H1 (cell line): Measurements from ENCODE around the gene CA10. TPM values are rescaled to one million over a fixed set of nuclear protein-coding genes. Genes with fewer than 3 reads are reported as not detected.
A peak's percentile ranks its signal among the peaks of the same experiment; 100 is the strongest.

ENCODE experiments used
- CTCF ChIA-PET: fragments of 300-600 bp; sonication (Branson Sonifier 250); formaldehyde crosslinking; loops from one replicate; lab custom pipeline; 2021; ENCODE audit not compliant: partially characterized antibody; lab: Charles Lee
- POLR2A ChIA-PET: fragments of 300-600 bp; sonication (Branson Sonifier 250); formaldehyde crosslinking; loops from one replicate; lab custom pipeline; 2021; ENCODE audit warnings: inconsistent platforms; ENCODE audit not compliant: partially characterized antibody; lab: Charles Lee
- DNase-seq, 2 experiments: peaks; one replicate each; pipeline versions ENCODE4 v3.0.0 to v3.0.0-alpha.2; 2010 to 2022; ENCODE audit warnings: low spot score in 2 of 2, low read depth in 1 of 2, mixed read lengths in 1 of 2
- FAIRE-seq: peaks from 2 replicates; lab custom pipeline; 2011; peaks lifted over from hg19 to GRCh38; lab: Jason Lieb, UNC
- H2AFZ ChIP-seq: 2 replicates; pipeline ENCODE4 v1.8.1; 2012; ENCODE audit warnings: low read length, inconsistent platforms
- H2AK5ac ChIP-seq: 2 replicates; pipeline ENCODE4 v1.6.1; 2013; ENCODE audit warnings: low read depth, low read length
- H2BK120ac ChIP-seq: replicated peaks from 2 replicates; pipeline ENCODE3; 2013; ENCODE audit warnings: low read depth, low read length, inconsistent platforms
- H2BK12ac ChIP-seq: 2 replicates; pipeline ENCODE4 v1.6.1; 2013; ENCODE audit warnings: low read depth, low read length
- H2BK15ac ChIP-seq: 2 replicates; pipeline ENCODE4 v1.6.1; 2013; ENCODE audit warnings: low read length
- H2BK20ac ChIP-seq: 2 replicates; pipeline ENCODE4 v1.6.1; 2013; ENCODE audit warnings: low read length
- H2BK5ac ChIP-seq: 2 replicates; pipeline ENCODE4 v1.6.1; 2013; ENCODE audit warnings: low read depth, low read length
- H3K14ac ChIP-seq: 2 replicates; pipeline ENCODE4 v1.6.1; 2013; ENCODE audit warnings: inconsistent platforms; ENCODE audit not compliant: insufficient read length
- H3K18ac ChIP-seq: 2 replicates; pipeline ENCODE4 v1.6.1; 2013; ENCODE audit warnings: low read length; ENCODE audit errors: extremely low read depth
- H3K23ac ChIP-seq: 2 replicates; pipeline ENCODE4 v1.6.1; 2013; ENCODE audit warnings: inconsistent platforms; ENCODE audit not compliant: insufficient read length
- H3K23me2 ChIP-seq: 2 replicates; pipeline ENCODE4 v1.6.1; 2013; ENCODE audit warnings: low read depth, low read length
- H3K27ac ChIP-seq: 2 replicates; pipeline ENCODE4 v1.6.1; 2011; ENCODE audit warnings: low read depth, low read length, inconsistent platforms
- H3K27me3 ChIP-seq, 4 experiments: replicated peaks in 1 of 4; 1 replicate in 1 of 4; 2 replicates in 3 of 4; pipeline versions ENCODE4 v1.6.1 to v1.8.1; 2011 to 2013; ENCODE audit warnings: low read length in 3 of 4, mild to moderate bottlenecking in 3 of 4, inconsistent platforms in 2 of 4, mixed read lengths in 2 of 4, moderate library complexity in 1 of 4; ENCODE audit not compliant: control insufficient read depth in 3 of 4, insufficient read depth in 3 of 4; ENCODE audit errors: extremely low read depth in 1 of 4
- H3K36me3 ChIP-seq, 4 experiments: 2 replicates each; pipeline versions ENCODE4 v1.6.1 to v1.8.1; 2011 to 2013; ENCODE audit warnings: mild to moderate bottlenecking in 4 of 4, low read length in 3 of 4, moderate library complexity in 2 of 4, control low read depth in 1 of 4, inconsistent platforms in 1 of 4; ENCODE audit not compliant: insufficient read depth in 4 of 4, control insufficient read depth in 2 of 4
- H3K4ac ChIP-seq: replicated peaks from 2 replicates; pipeline ENCODE3; 2013; ENCODE audit warnings: low read length, low read depth, mixed read lengths, inconsistent platforms; ENCODE audit not compliant: insufficient read length
- H3K4me1 ChIP-seq, 4 experiments: replicated peaks in 1 of 4; 1 replicate in 1 of 4; 2 replicates in 3 of 4; pipeline versions ENCODE4 v1.6.1 to v1.8.1; 2011 to 2013; ENCODE audit warnings: low read length in 3 of 4, inconsistent platforms in 2 of 4, mixed read lengths in 1 of 4; ENCODE audit not compliant: insufficient read depth in 4 of 4, control insufficient read depth in 3 of 4
- H3K4me2 ChIP-seq, 2 experiments: 2 replicates each; pipeline versions ENCODE4 v1.6.1 to v1.8.1; 2011 to 2013; ENCODE audit warnings: low read depth in 2 of 2, low read length in 2 of 2, control low read depth in 1 of 2, inconsistent platforms in 1 of 2, mild to moderate bottlenecking in 1 of 2; ENCODE audit not compliant: insufficient read depth in 1 of 2
- H3K4me3 ChIP-seq, 4 experiments: fragments of 200-600, 300-600 bp in 1 of 4; sonication (generic), shearing (Covaris generic), sonication (Bioruptor Twin) in 1 of 4; 2 replicates each; pipeline versions ENCODE4 v1.5.1 to v1.8.1; 2011 to 2016; ENCODE audit warnings: low read length in 4 of 4, low read depth in 3 of 4, control low read depth in 2 of 4, inconsistent platforms in 2 of 4, mild to moderate bottlenecking in 2 of 4, mixed read lengths in 1 of 4, moderate library complexity in 1 of 4; ENCODE audit not compliant: insufficient read depth in 2 of 4; ENCODE audit errors: extremely low read depth in 1 of 4
- H3K56ac ChIP-seq: replicated peaks from 2 replicates; pipeline ENCODE3; 2013; ENCODE audit warnings: low read depth, mild to moderate bottlenecking, mixed read lengths, low read length, inconsistent platforms; ENCODE audit not compliant: insufficient read length
- H3K79me1 ChIP-seq: 2 replicates; pipeline ENCODE4 v1.6.1; 2013; ENCODE audit warnings: low read depth, low read length, control low read depth
- H3K79me2 ChIP-seq, 2 experiments: 2 replicates each; pipeline versions ENCODE4 v1.6.1 to v1.8.1; 2012 to 2013; ENCODE audit warnings: low read length in 2 of 2, mild to moderate bottlenecking in 2 of 2, inconsistent platforms in 1 of 2; ENCODE audit not compliant: insufficient read depth in 2 of 2, control insufficient read depth in 1 of 2
- H3K9ac ChIP-seq, 4 experiments: replicated peaks in 1 of 4; 1 replicate in 1 of 4; 2 replicates in 3 of 4; pipeline versions ENCODE4 v1.6.1 to v1.8.1; 2011 to 2013; ENCODE audit warnings: low read depth in 3 of 4, low read length in 3 of 4, control low read depth in 2 of 4, mild to moderate bottlenecking in 2 of 4, moderate library complexity in 2 of 4, inconsistent platforms in 1 of 4; ENCODE audit errors: extremely low read depth in 1 of 4
- H3K9me3 ChIP-seq, 2 experiments: 2 replicates each; pipeline versions ENCODE4 v1.6.1 to v1.8.1; 2012 to 2013; ENCODE audit warnings: mild to moderate bottlenecking in 2 of 2, moderate library complexity in 2 of 2, control low read depth in 1 of 2, inconsistent platforms in 1 of 2, low read depth in 1 of 2, low read length in 1 of 2, mixed read lengths in 1 of 2; ENCODE audit not compliant: insufficient read depth in 2 of 2
- H4K20me1 ChIP-seq, 2 experiments: replicated peaks in 1 of 2; 2 replicates each; pipeline versions ENCODE3 to v1.8.1; 2011 to 2013; ENCODE audit warnings: inconsistent platforms in 2 of 2, low read length in 2 of 2, mild to moderate bottlenecking in 1 of 2; ENCODE audit not compliant: insufficient read depth in 2 of 2, control insufficient read depth in 1 of 2
- H4K5ac ChIP-seq: 2 replicates; pipeline ENCODE4 v1.6.1; 2013; ENCODE audit warnings: low read length, low read depth, mixed read lengths, inconsistent platforms; ENCODE audit not compliant: insufficient read length
- H4K8ac ChIP-seq: 2 replicates; pipeline ENCODE4 v1.8.0; 2013; ENCODE audit warnings: mild to moderate bottlenecking, moderate library complexity, low read length, inconsistent platforms; ENCODE audit not compliant: insufficient read depth; ENCODE audit errors: extremely low read depth
- H4K91ac ChIP-seq: replicated peaks from 2 replicates; pipeline ENCODE3; 2013; ENCODE audit warnings: low read length, mixed read lengths, inconsistent platforms; ENCODE audit not compliant: insufficient read length
- POU5F1 ChIP-seq: IDR thresholded peaks from 2 replicates; pipeline ENCODE4 v1.6.1; 2011; ENCODE audit warnings: low read depth, mild to moderate bottlenecking, low read length, moderate library complexity
- TAF1 ChIP-seq: IDR thresholded peaks from 2 replicates; pipeline ENCODE4 v1.6.1; 2011; ENCODE audit warnings: mild to moderate bottlenecking, low read depth, low read length
- TEAD4 ChIP-seq: IDR thresholded peaks from 2 replicates; pipeline ENCODE4 v1.6.1; 2012; ENCODE audit warnings: low read depth, low read length, inconsistent platforms, mixed read lengths
- WGBS, 2 experiments: shearing (Covaris generic) in 1 of 2; methylation state at CpG; one replicate each; pipeline versions ENCODE4 v1.1.6 to v1.1.7; 2013 to 2015; ENCODE audit warnings: low lambda C conversion rate in 2 of 2, mixed read lengths in 2 of 2, inconsistent platforms in 1 of 2, low coverage in 1 of 2, missing lambda C conversion rate in 1 of 2; ENCODE audit not compliant: insufficient replicate concordance in 2 of 2, insufficient coverage in 1 of 2, insufficient read length in 1 of 2; ENCODE audit errors: extremely low coverage in 1 of 2, missing lambda C conversion rate in 1 of 2; 5-methylcytosine and 5-hydroxymethylcytosine counted together
- polyA plus RNA-seq, 7 experiments: library from polyadenylated mRNA; depleted of rRNA in 3 of 7; stranded (reverse) in 5 of 7; unstranded in 2 of 7; fragments of >200 nt in 5 of 7; fragments of 200-250 nt in 2 of 7; gene quantifications; 1 replicate in 5 of 7; 2 replicates in 1 of 7; 4 replicates in 1 of 7; pipeline versions ENCODE4 v1.2.1 to v1.2.3, GENCODE V29; 2011 to 2013; ENCODE audit warnings: missing spikeins in 2 of 7, mixed read lengths in 2 of 7
- total RNA-seq: library from RNA; stranded (reverse); fragmentation: NEBNext Ultra II Directional; extraction: Animal tissue kit (Norgen Biotek cat#: 25700); gene quantifications from 2 replicates; pipeline ENCODE4 v1.2.1, GENCODE V29; 2021

CA10 gene
- total and polyA plus RNA-seq, 2 of the 8 experiments (the other 6 are each of a cell fraction or from before 2014, with no cell fraction given): 0.60 to 0.63 TPM

GRCh38 chr17:51921500-51921899, 237.0 kb downstream of the CA10 start:
- FAIRE-seq: no peak
- ChIA-PET POLR2A (no interaction called here), CTCF (no interaction called here)
- Histone ChIP-seq H2BK15ac (no peak overlapping the region), H2BK20ac (no peak overlapping the region), H3K23me2 (no peaks in the 10 kb centered on the region), H3K4ac (no peak overlapping the region), H3K4me1 (no peaks in the 10 kb centered on the region; a peak in 2 of 7 replicates), H3K23ac (no peak overlapping the region), H3K14ac (no peak overlapping the region), H4K91ac (no peak overlapping the region), H4K5ac (no peak overlapping the region), H3K27ac (no peak overlapping the region), H2BK5ac (no peak overlapping the region), H2BK120ac (no peak overlapping the region), H4K8ac (no peak overlapping the region), H2AK5ac (no peak overlapping the region), H3K9ac (no peak overlapping the region), H3K9me3 (no peaks in the 10 kb centered on the region), H3K4me2 (no peak overlapping the region), H3K79me1 (no peaks in the 10 kb centered on the region), H3K27me3 (no peaks in the 10 kb centered on the region), H3K18ac (no peak overlapping the region), H3K56ac (no peak overlapping the region), H2BK12ac (no peak overlapping the region), H3K4me3 (no peak overlapping the region), H4K20me1 (no peaks in the 10 kb centered on the region), H2AFZ (no peak overlapping the region), H3K79me2 (no peaks in the 10 kb centered on the region), H3K36me3 (no peaks in the 10 kb centered on the region)
- WGBS, 2 experiments: 67% methylated on average over 1 of the region's 1 CpG; no CpG with 5 or more reads in 1 of the 2 experiments
- TF ChIP-seq POU5F1 (peak; percentile 96), TEAD4 (peak; percentile 43; the same call in 1 of the 2 replicates), TAF1 (no peak)
- DNase-seq: no peak
